Esophagus squamous epithelium (tissue), 5 donors: ENCODE measurements around the gene ITPR2. TPM values are rescaled to one million over a fixed set of nuclear protein-coding genes. Genes with fewer than 3 reads are reported as not detected.

ENCODE experiments used
- DNase-seq: peaks from one replicate; lab custom pipeline; 2025; lab: John Stamatoyannopoulos, UW
- H3K27ac ChIP-seq, 4 donors: fragments of 200-600 bp; sonication (generic); one replicate each; pipeline ENCODE4 v1.5.1; 2016 to 2019; ENCODE audit warnings: mild to moderate bottlenecking in 1 of 4
- H3K27me3 ChIP-seq, 4 donors: fragments of 200-600 bp; sonication (generic); 1 replicate in 3 of 4; 2 replicates in 1 of 4; pipeline versions ENCODE4 v1.5.1 to v1.6.0; 2017 to 2021; ENCODE audit warnings: antibody characterized with exemption in 1 of 4
- H3K36me3 ChIP-seq, 3 donors: fragments of 200-600 bp; sonication (generic); one replicate each; pipeline ENCODE4 v1.5.1; 2016 to 2019
- H3K4me1 ChIP-seq, 3 donors: fragments of 200-600 bp; sonication (generic); one replicate each; pipeline ENCODE4 v1.5.1; 2017 to 2019
- H3K4me3 ChIP-seq, 4 donors: fragments of 200-600 bp; sonication (generic); 1 replicate in 3 of 4; 2 replicates in 1 of 4; pipeline ENCODE4 v1.5.1; 2016 to 2019; ENCODE audit warnings: mild to moderate bottlenecking in 2 of 4, moderate library complexity in 1 of 4
- H3K9me3 ChIP-seq, 3 donors: fragments of 200-600 bp; sonication (generic); one replicate each; pipeline ENCODE4 v1.5.1; 2016 to 2019
- CTCF ChIP-seq, 6 experiments: fragments of 450-650 bp in 4 of 6; fragments of 200-600 bp in 2 of 6; sonication (generic) in 2 of 6; IDR thresholded peaks; one replicate each; pipeline ENCODE4 v1.5.1; 2016 to 2019; ENCODE audit warnings: antibody characterized with exemption in 6 of 6, mild to moderate bottlenecking in 4 of 6, moderate library complexity in 4 of 6
- POLR2A ChIP-seq, 4 donors: fragments of 450-650 bp; IDR thresholded peaks; one replicate each; pipeline ENCODE4 v1.6.1; 2017; ENCODE audit warnings: antibody characterized with exemption in 4 of 4, mild to moderate bottlenecking in 4 of 4, moderate library complexity in 3 of 4
- WGBS, 2 donors: methylation state at CpG; one replicate each; pipeline ENCODE4 v1.1.5; 2018; 5-methylcytosine and 5-hydroxymethylcytosine counted together
- intact Hi-C: fragments of 100-400 bp; cut with DNase I; formaldehyde crosslinking; loops from one replicate; pipeline ENCODE4 v1.15.0; 2022
- total RNA-seq, 4 donors: library from RNA; depleted of rRNA; stranded (reverse); fragments of >200 nt; gene quantifications; one replicate each; pipeline ENCODE4 v1.1.0, GENCODE V29; 2016
- donor health status: DM: yes; HTN: yes; CAD: no.

Gene ITPR2
- total RNA-seq, 4 donors from 2014 or later, result 30.7 to 49.3 (median 37.6) TPM

GRCh38 chr12:26702741-26703140 lies 130.3 kb downstream of the ITPR2 start:
- Histone ChIP-seq H3K27ac (no peak overlapping the region), H3K36me3 (peaks cover 0 to 38% (median 0%) of the 10 kb centered on the region in 3 donors), H3K4me1 (peaks cover 0 to 4% (median 0%) of the 10 kb centered on the region in 3 donors), H3K9me3 (no peaks in the 10 kb centered on the region), H3K4me3 (no peak overlapping the region), H3K27me3 (no peaks in the 10 kb centered on the region)
- TF ChIP-seq POLR2A (IDR thresholded peaks at IDR 0.05) (no peak), CTCF (IDR thresholded peaks at IDR 0.05) (no peak)
- intact Hi-C loops, result no loop called here
- no peak for DNase-seq
- 85 to 86% methylated on average over 4 of the region's 4 CpGs for WGBS, 2 donors

GRCh38 chr12:26701604-26702215 lies 131.3 kb downstream of the ITPR2 start:
- no peaks in the 10 kb centered on the region for H3K9me3 ChIP-seq
- H3K4me1 ChIP-seq, result peaks cover 0 to 4% (median 0%) of the 10 kb centered on the region in 3 donors
- no peak for DNase-seq
- no peak for TF ChIP-seq POLR2A (IDR thresholded peaks at IDR 0.05)
- TF ChIP-seq CTCF (IDR thresholded peaks at IDR 0.05), result peak; percentile 13 to 71 (median 54)
- intact Hi-C loops, result no loop called here
- H3K27ac ChIP-seq, result no peak overlapping the region
- WGBS, 2 donors, result 80 to 89% methylated on average over 1 of the region's 1 CpG
- peaks cover 0 to 41% (median 0%) of the 10 kb centered on the region in 3 donors for H3K36me3 ChIP-seq
- H3K27me3 ChIP-seq, result no peaks in the 10 kb centered on the region
- no peak overlapping the region for H3K4me3 ChIP-seq

GRCh38 chr12:26700430-26700829 lies 132.6 kb downstream of the ITPR2 start:
- no peaks in the 10 kb centered on the region for H3K9me3 ChIP-seq
- TF ChIP-seq POLR2A (IDR thresholded peaks at IDR 0.05), result no peak
- TF ChIP-seq CTCF (IDR thresholded peaks at IDR 0.05), result no peak
- peaks cover 0 to 4% (median 0%) of the 10 kb centered on the region in 3 donors for H3K4me1 ChIP-seq
- H3K4me3 ChIP-seq, result no peak overlapping the region
- WGBS, 2 donors, result 86 to 90% methylated on average over 4 of the region's 4 CpGs
- H3K27ac ChIP-seq, result no peak overlapping the region
- intact Hi-C loops, result no loop called here
- H3K36me3 ChIP-seq, result peaks cover 0 to 54% (median 0%) of the 10 kb centered on the region in 3 donors
- DNase-seq, result no peak
- H3K27me3 ChIP-seq, result no peaks in the 10 kb centered on the region

- H3K36me3 ChIP-seq, result peaks cover 0 to 64% (median 0%) of the 10 kb centered on the region in 3 donors
- intact Hi-C loops, result no loop called here
- H3K4me3 ChIP-seq, result no peak overlapping the region
- 91% methylated on average over 2 of the region's 2 CpGs for WGBS, 2 donors
- H3K27me3 ChIP-seq, result no peaks in the 10 kb centered on the region
- H3K9me3 ChIP-seq, result no peaks in the 10 kb centered on the region
- TF ChIP-seq POLR2A (IDR thresholded peaks at IDR 0.05), result no peak
- no peak for TF ChIP-seq CTCF (IDR thresholded peaks at IDR 0.05)
- H3K4me1 ChIP-seq, result no peaks in the 10 kb centered on the region
- DNase-seq, result no peak
- H3K27ac ChIP-seq, result no peak overlapping the region
Measured at GRCh38 chr12:26699237-26699636, 133.8 kb downstream of the ITPR2 start.

- intact Hi-C loops, result no loop called here
- no peak overlapping the region for H3K4me3 ChIP-seq
- no peaks in the 10 kb centered on the region for H3K27me3 ChIP-seq
- no peaks in the 10 kb centered on the region for H3K9me3 ChIP-seq
- no peak for DNase-seq
- H3K4me1 ChIP-seq, result no peaks in the 10 kb centered on the region
- peaks cover 0 to 75% (median 0%) of the 10 kb centered on the region in 3 donors for H3K36me3 ChIP-seq
- no peak for TF ChIP-seq POLR2A (IDR thresholded peaks at IDR 0.05)
- TF ChIP-seq CTCF (IDR thresholded peaks at IDR 0.05), result no peak
- 97 to 98% methylated on average over 4 of the region's 4 CpGs for WGBS, 2 donors
- no peak overlapping the region for H3K27ac ChIP-seq
Measured at GRCh38 chr12:26698186-26698585, 134.8 kb downstream of the ITPR2 start.
